Smooth muscle cell of the umbilical artery (primary cell): Measurements from ENCODE around the gene ACTG1. TPM values are rescaled to one million over a fixed set of nuclear protein-coding genes. Genes with fewer than 3 reads are reported as not detected.

Source experiments
- total RNA-seq: library from RNA; depleted of rRNA; stranded (reverse); fragments of >200 nt; gene quantifications from 2 replicates; pipeline ENCODE4 v1.2.3, GENCODE V29; 2014

ACTG1 gene
- 6,408 and 8,170 TPM in 2 replicates for total RNA-seq

GRCh38 chr17:81512562-81513371 is at the start of gene ACTG1:
Gene ACTG1 (minus strand): TSS chr17:81512799. CDS start chr17:81512354, 445 bp downstream.

DNA sequence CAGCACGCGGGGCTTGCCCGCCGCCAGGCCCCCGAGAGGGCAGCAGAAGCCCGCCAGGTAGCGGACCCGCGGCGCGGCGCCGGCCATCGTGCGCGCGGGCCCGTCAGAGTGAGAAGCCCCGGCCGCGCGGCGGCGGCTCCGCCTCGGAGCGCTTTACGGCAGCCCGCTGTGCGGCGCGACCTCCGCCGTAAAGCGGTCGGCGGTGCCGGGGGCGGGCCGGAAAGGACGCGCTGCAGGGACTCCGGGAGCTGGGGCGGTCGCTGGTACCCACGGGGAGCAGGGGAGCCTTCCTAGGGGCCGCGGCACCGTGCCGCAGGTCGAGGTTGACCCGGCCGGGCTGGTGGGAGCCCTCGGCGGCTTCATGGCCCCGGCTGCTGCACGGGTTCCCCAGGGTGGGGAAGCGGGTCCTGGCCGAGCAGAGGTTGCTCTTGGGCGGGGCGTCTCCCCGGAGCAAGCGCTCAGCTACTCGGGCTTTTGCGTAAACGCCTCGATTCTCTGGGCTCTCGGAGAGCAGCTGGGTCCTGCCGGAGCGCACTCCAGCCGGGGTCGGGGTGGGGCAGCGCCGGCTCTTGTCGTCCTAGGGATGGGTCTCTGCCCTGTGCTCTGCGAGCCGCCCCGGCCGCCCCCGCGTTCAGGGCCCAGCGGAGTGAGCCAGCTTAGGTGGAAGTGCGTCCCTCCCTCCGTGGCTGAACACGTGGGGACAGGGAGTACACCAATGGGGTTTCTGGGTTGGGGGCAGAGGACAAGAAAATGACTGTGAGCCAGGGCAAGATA is 39.8 kb upstream of the ACTG1 start, which contains the start of gene FAAP100:
FAAP100 (minus strand) TSS at position 110 of the 774 bp plus-strand sequence; CDS start at position 87, 23 bp downstream.

DNA sequence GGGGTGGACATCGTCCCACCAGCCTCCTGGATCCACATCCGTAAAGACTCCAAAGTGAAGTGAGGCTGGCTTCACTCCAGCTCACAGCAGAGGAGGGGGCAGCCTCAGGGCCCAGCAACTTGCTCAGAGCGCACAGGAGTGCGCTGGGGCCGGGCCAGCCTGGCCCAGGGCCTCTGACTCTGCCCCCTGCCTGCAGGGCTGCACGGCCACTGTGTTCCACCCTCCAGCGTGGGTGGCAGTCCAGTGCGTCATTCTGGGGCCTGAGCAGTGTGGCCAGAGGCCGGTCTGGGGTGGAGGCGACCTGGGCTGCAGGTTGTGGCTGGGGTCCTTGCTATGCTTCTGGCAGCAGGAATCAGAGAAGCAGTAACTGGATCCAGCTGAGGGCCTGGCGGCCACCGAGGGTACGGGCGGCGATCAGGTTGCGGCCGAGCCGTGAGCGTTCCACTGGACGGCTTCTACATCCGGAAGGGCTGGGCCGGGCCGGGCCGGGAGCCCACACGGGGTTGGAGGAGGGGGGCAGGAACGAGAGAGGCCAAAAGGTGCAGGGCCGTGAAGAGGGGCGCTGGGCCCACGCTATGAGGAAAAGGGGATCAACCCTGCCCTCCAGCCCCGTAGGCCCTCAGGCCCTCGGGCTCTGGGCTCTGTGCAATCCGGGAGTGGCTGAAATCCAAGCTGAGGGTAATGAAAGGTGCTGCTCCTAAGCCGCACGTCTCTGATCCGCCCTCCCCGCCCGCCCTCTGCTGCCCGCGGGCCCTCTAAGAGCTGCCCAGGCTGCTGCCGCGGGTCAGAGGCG is 15.2 kb upstream of the ACTG1 start, which contains the start of gene FSCN2:
FSCN2 (plus strand) TSS at position 787 of the 793 bp plus-strand sequence. CDS start 155 bp downstream, outside the sequence.

Other genes with a start within 250 kb of the ACTG1 start
- gene SLC38A10, start 217.5 kb downstream of the ACTG1 start, total RNA-seq, result 151 and 240 TPM in 2 replicates
- 3.0 and 9.0 TPM in 2 replicates for gene BAHCC1, start 117.3 kb downstream of the ACTG1 start, total RNA-seq
- 1.2 and 2.7 TPM in 2 replicates for gene FSCN2, start 15.6 kb upstream of the ACTG1 start, total RNA-seq
- gene FAAP100, start 39.6 kb upstream of the ACTG1 start, total RNA-seq, result 14.6 and 27.2 TPM in 2 replicates
- gene NPLOC4, start 124.3 kb upstream of the ACTG1 start, total RNA-seq, result 94.1 and 131 TPM in 2 replicates
- 2.1 and 3.6 TPM in 2 replicates for gene TSPAN10, start 124.4 kb upstream of the ACTG1 start, total RNA-seq
- not detected in 2 replicates for gene PDE6G, start 143.7 kb upstream of the ACTG1 start, total RNA-seq
- gene OXLD1, start 153.8 kb upstream of the ACTG1 start, total RNA-seq, result 18.4 and 37.1 TPM in 2 replicates
- 5.3 and 11.0 TPM in 2 replicates for gene CCDC137, start 153.9 kb upstream of the ACTG1 start, total RNA-seq
- 17.8 and 19.4 TPM in 2 replicates for gene ARL16, start 171.0 kb upstream of the ACTG1 start, total RNA-seq
- gene HGS, start 171.2 kb upstream of the ACTG1 start, total RNA-seq, result 73.6 and 138 TPM in 2 replicates
- 4.2 and 7.8 TPM in 2 replicates for gene MRPL12, start 190.6 kb upstream of the ACTG1 start, total RNA-seq
- gene SLC25A10, start 199.5 kb upstream of the ACTG1 start, total RNA-seq, result 8.0 and 10.5 TPM in 2 replicates